ENCODE data around the gene GRM3. TPM values are rescaled to one million over a fixed set of nuclear protein-coding genes. Genes with fewer than 3 reads are reported as not detected.
"Not testable (repeated sequence)": the region's sequence is repeated elsewhere in the genome, so short reads cannot be mapped to it uniquely, and the experiment has no call there.

Gene GRM3
- total and polyA plus RNA-seq, 2 donors (not counting 1 experiment from before 2014, with no cell fraction given) = not detected

- Histone ChIP-seq H3K9ac (ENCODE audit: insufficient read depth, low read length) (no peak overlapping the region), H4K20me1 (ENCODE audit: control insufficient read depth, extremely low read depth, insufficient read depth, low read length) (no peaks in the 10 kb centered on the region), H2AFZ (ENCODE audit: low read length) (no peak overlapping the region), H3K79me2 (ENCODE audit: control insufficient read depth, insufficient read depth, low read length) (no peaks in the 10 kb centered on the region), H3K27me3 (ENCODE audit: control insufficient read depth, insufficient read depth, low read length) (no peaks in the 10 kb centered on the region), H3K4me3 (replicated peaks in 1 of 4; ENCODE audit: control extremely low read depth in 1 of 4, insufficient read depth in 1 of 4, low read depth in 3 of 4, low read length in 4 of 4) (no peak overlapping the region), H3K4me1 (ENCODE audit: control insufficient read depth, extremely low read depth, insufficient read depth, low read length) (no peaks in the 10 kb centered on the region), H3K36me3 (ENCODE audit: control insufficient read depth, insufficient read depth, low read length) (no peaks in the 10 kb centered on the region), H3K9me3 (ENCODE audit: control insufficient read depth, insufficient read depth, low read depth, low read length) (no peaks in the 10 kb centered on the region), H3K27ac (ENCODE audit: insufficient read depth, low read length) (no peak overlapping the region), H3K4me2 (ENCODE audit: extremely low read depth, insufficient read depth, low read length) (no peak overlapping the region)
- DNase-seq (ENCODE audit: low read depth in 2 of 2) = no peak
- TF ChIP-seq, protein P1, sequence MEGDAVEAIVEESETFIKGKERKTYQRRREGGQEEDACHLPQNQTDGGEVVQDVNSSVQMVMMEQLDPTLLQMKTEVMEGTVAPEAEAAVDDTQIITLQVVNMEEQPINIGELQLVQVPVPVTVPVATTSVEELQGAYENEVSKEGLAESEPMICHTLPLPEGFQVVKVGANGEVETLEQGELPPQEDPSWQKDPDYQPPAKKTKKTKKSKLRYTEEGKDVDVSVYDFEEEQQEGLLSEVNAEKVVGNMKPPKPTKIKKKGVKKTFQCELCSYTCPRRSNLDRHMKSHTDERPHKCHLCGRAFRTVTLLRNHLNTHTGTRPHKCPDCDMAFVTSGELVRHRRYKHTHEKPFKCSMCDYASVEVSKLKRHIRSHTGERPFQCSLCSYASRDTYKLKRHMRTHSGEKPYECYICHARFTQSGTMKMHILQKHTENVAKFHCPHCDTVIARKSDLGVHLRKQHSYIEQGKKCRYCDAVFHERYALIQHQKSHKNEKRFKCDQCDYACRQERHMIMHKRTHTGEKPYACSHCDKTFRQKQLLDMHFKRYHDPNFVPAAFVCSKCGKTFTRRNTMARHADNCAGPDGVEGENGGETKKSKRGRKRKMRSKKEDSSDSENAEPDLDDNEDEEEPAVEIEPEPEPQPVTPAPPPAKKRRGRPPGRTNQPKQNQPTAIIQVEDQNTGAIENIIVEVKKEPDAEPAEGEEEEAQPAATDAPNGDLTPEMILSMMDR (conservative IDR thresholded peaks at IDR 0.05 in 1 of 2, IDR thresholded peaks at IDR 0.05 in 1 of 2; ENCODE audit: low read depth in 1 of 2, low read length in 2 of 2) = no peak
- TF ChIP-seq EZH2 (IDR thresholded peaks at IDR 0.05; ENCODE audit: low read length, missing control alignments) = no peak
These were observed 43.0 kb upstream of the GRM3 start for GRCh38 chr7:86600506-86601290.

- H3K36me3 ChIP-seq (ENCODE audit: control insufficient read depth, insufficient read depth, low read length); H3K79me2 ChIP-seq (ENCODE audit: control insufficient read depth, insufficient read depth, low read length); H2AFZ ChIP-seq (ENCODE audit: low read length); H3K9ac ChIP-seq (ENCODE audit: insufficient read depth, low read length); H3K27ac ChIP-seq (ENCODE audit: insufficient read depth, low read length); DNase-seq (ENCODE audit: low read depth in 2 of 2); H3K27me3 ChIP-seq (ENCODE audit: control insufficient read depth, insufficient read depth, low read length); H3K4me2 ChIP-seq (ENCODE audit: extremely low read depth, insufficient read depth, low read length); H3K4me1 ChIP-seq (ENCODE audit: control insufficient read depth, extremely low read depth, insufficient read depth, low read length); H3K4me3 ChIP-seq (replicated peaks in 1 of 4; ENCODE audit: control extremely low read depth in 1 of 4, insufficient read depth in 1 of 4, low read depth in 3 of 4, low read length in 4 of 4); H3K9me3 ChIP-seq (ENCODE audit: control insufficient read depth, insufficient read depth, low read depth, low read length); H4K20me1 ChIP-seq (ENCODE audit: control insufficient read depth, extremely low read depth, insufficient read depth, low read length): not testable (repeated sequence)
These were observed 28.0 kb upstream of the GRM3 start for GRCh38 chr7:86615711-86616110.

- DNase-seq (ENCODE audit: low read depth in 2 of 2) = no peak
- H3K36me3 ChIP-seq (ENCODE audit: control insufficient read depth, insufficient read depth, low read length) = no peaks in the 10 kb centered on the region
- no peaks in the 10 kb centered on the region for H3K9me3 ChIP-seq (ENCODE audit: control insufficient read depth, insufficient read depth, low read depth, low read length)
- no peak overlapping the region for H3K9ac ChIP-seq (ENCODE audit: insufficient read depth, low read length)
- no peaks in the 10 kb centered on the region for H3K4me1 ChIP-seq (ENCODE audit: control insufficient read depth, extremely low read depth, insufficient read depth, low read length)
- no peaks in the 10 kb centered on the region for H3K79me2 ChIP-seq (ENCODE audit: control insufficient read depth, insufficient read depth, low read length)
- no peaks in the 10 kb centered on the region for H3K27me3 ChIP-seq (ENCODE audit: control insufficient read depth, insufficient read depth, low read length)
- no peak overlapping the region for H3K4me2 ChIP-seq (ENCODE audit: extremely low read depth, insufficient read depth, low read length)
- no peak overlapping the region for H3K27ac ChIP-seq (ENCODE audit: insufficient read depth, low read length)
- no peak for TF ChIP-seq EZH2 (IDR thresholded peaks at IDR 0.05; ENCODE audit: low read length, missing control alignments)
- TF ChIP-seq, protein P1 (conservative IDR thresholded peaks at IDR 0.05 in 1 of 2, IDR thresholded peaks at IDR 0.05 in 1 of 2; ENCODE audit: low read depth in 1 of 2, low read length in 2 of 2) = no peak
- H2AFZ ChIP-seq (ENCODE audit: low read length) = no peak overlapping the region
- no peak overlapping the region for H3K4me3 ChIP-seq (replicated peaks in 1 of 4; ENCODE audit: control extremely low read depth in 1 of 4, insufficient read depth in 1 of 4, low read depth in 3 of 4, low read length in 4 of 4)
- H4K20me1 ChIP-seq (ENCODE audit: control insufficient read depth, extremely low read depth, insufficient read depth, low read length) = no peaks in the 10 kb centered on the region
These were observed 844 bp downstream of the GRM3 start for GRCh38 chr7:86644282-86645224.
